Caco-2 (cell line): Measurements from ENCODE around the gene RFX3. TPM values are rescaled to one million over a fixed set of nuclear protein-coding genes. Genes with fewer than 3 reads are reported as not detected.

ENCODE experiments used
- BruUV-seq: library from RNA; stranded (reverse); fragments of 400-500 nt; replicated peaks from 2 replicates; lab custom pipeline; 2021; lab: Mats Ljungman, UMichigan
- CTCF ChIA-PET: fragments of 300-600 bp; sonication (Branson Sonifier 250); formaldehyde crosslinking; loops from one replicate; lab custom pipeline; 2022; ENCODE audit warnings: antibody characterized with exemption; lab: Charles Lee
- POLR2A ChIA-PET: fragments of 300-600 bp; sonication (Branson Sonifier 250); formaldehyde crosslinking; loops from one replicate; lab custom pipeline; 2022; ENCODE audit warnings: antibody characterized with exemption; lab: Charles Lee
- DNase-seq, 2 experiments: peaks; one replicate each; pipeline versions ENCODE4 v3.0.0 to v3.0.0-alpha.2; 2020 to 2022
- H3K27me3 ChIP-seq: replicated peaks from 2 replicates; pipeline ENCODE4 v1.6.0; 2011; ENCODE audit warnings: low read length; ENCODE audit not compliant: control insufficient read depth, insufficient read depth
- H3K36me3 ChIP-seq: 2 replicates; pipeline ENCODE4 v1.5.1; 2011; ENCODE audit warnings: low read length; ENCODE audit not compliant: control insufficient read depth, insufficient read depth
- H3K4me1 ChIP-seq: fragments of 250-450 bp; sonication (Bioruptor Pico); 2 replicates; pipeline ENCODE4 v1.5.1; 2020; ENCODE audit warnings: mild to moderate bottlenecking
- H3K4me3 ChIP-seq: 2 replicates; pipeline ENCODE4 v1.5.1; 2011; ENCODE audit warnings: low read depth, mild to moderate bottlenecking, control low read depth, low read length
- H3K9me3 ChIP-seq: fragments of 250-450 bp; sonication (Bioruptor Pico); 2 replicates; pipeline ENCODE4 v1.5.1; 2020; ENCODE audit warnings: mild to moderate bottlenecking, moderate library complexity
- H3K27ac Mint-ChIP-seq: one replicate; pipeline ENCODE4 v1.8.0; 2022; ENCODE audit warnings: mixed read lengths; ENCODE audit not compliant: unreplicated experiment
- H3K27me3 Mint-ChIP-seq: one replicate; pipeline ENCODE4 v1.8.0; 2022; ENCODE audit warnings: mixed read lengths; ENCODE audit not compliant: insufficient read depth, unreplicated experiment
- H3K36me3 Mint-ChIP-seq: one replicate; pipeline ENCODE4 v1.8.0; 2022; ENCODE audit warnings: mild to moderate bottlenecking, mixed read lengths; ENCODE audit not compliant: insufficient read depth, unreplicated experiment
- H3K4me1 Mint-ChIP-seq: one replicate; pipeline ENCODE4 v1.8.0; 2022; ENCODE audit warnings: low read depth, mixed read lengths; ENCODE audit not compliant: unreplicated experiment
- H3K4me3 Mint-ChIP-seq: one replicate; pipeline ENCODE4 v1.8.0; 2022; ENCODE audit warnings: mild to moderate bottlenecking, moderate library complexity, mixed read lengths; ENCODE audit not compliant: unreplicated experiment
- H3K9me3 Mint-ChIP-seq: one replicate; pipeline ENCODE4 v1.8.0; 2022; ENCODE audit warnings: mixed read lengths; ENCODE audit not compliant: unreplicated experiment
- CTCF ChIP-seq, 2 experiments: fragments of 200-600 bp in 1 of 2; IDR thresholded peaks; 1 replicate in 1 of 2; 2 replicates in 1 of 2; pipeline versions ENCODE4 v1.5.1 to v1.8.0; 2011 to 2022; ENCODE audit warnings: antibody characterized with exemption in 1 of 2, control low read depth in 1 of 2, inconsistent platforms in 1 of 2, low read depth in 1 of 2, low read length in 1 of 2, mild to moderate bottlenecking in 1 of 2, moderate library complexity in 1 of 2; ENCODE audit not compliant: insufficient read depth in 1 of 2, severe bottlenecking in 1 of 2, unreplicated experiment in 1 of 2
- intact Hi-C: fragments of 100-400 bp; cut with micrococcal nuclease; formaldehyde crosslinking; loops from one replicate; pipeline ENCODE4 v1.10.0; 2022; ENCODE audit not compliant: unreplicated experiment
- total RNA-seq: library from RNA; stranded (reverse); gene quantifications from 2 replicates; pipeline ENCODE4 v1.2.3, GENCODE V29; 2022

The RFX3 gene
- total RNA-seq, 1 experiment from 2014 or later: 4.2 TPM

DNA sequence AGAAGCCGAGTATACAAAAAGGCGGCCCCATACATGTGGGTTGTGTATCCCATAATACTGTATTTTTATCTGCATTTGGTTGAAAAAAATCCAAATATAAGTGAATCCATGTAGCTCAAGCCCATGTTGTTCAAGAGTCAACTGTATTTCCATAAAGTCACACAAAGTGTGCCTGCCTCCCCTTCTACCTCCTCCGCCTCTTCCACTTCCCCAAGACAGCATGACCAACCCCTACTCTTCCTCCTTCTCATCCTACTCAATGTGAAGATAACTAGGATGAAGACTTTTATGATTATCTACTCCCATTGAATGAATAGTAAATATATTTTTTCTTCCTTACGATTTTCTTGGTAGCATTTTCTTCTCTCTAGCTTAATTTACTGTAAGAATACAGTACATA is 92.7 kb downstream of the RFX3 start:
- POLR2A ChIA-PET: no interaction called here

GRCh38 chr9:3431890-3432289 is 93.9 kb downstream of the RFX3 start:
- Histone ChIP-seq H3K9me3 (no peaks in the 10 kb centered on the region), H3K4me1 (no peaks in the 10 kb centered on the region), H3K27me3 (no peaks in the 10 kb centered on the region), H3K36me3 (no peaks in the 10 kb centered on the region), H3K4me3 (no peak overlapping the region)
- Mint-ChIP-seq H3K36me3 (no peaks in the 10 kb centered on the region), H3K9me3 (peaks cover 4% of the 10 kb centered on the region), H3K4me3 (no peak overlapping the region), H3K27me3 (no peaks in the 10 kb centered on the region), H3K27ac (no peak overlapping the region), H3K4me1 (no peaks in the 10 kb centered on the region)
- ChIA-PET CTCF (no interaction called here), POLR2A (no interaction called here)
- DNase-seq: no peak
- no peak for TF ChIP-seq CTCF (IDR thresholded peaks at IDR 0.05; ENCODE audit: insufficient read depth in 1 of 2, low read depth in 1 of 2, low read length in 1 of 2, severe bottlenecking in 1 of 2, unreplicated experiment in 1 of 2)
- BruUV-seq: no TSS peak
- intact Hi-C loops: no loop called here

More for the DNA sequence above, 92.7 kb downstream of the RFX3 start:
- Histone ChIP-seq H3K9me3 (no peaks in the 10 kb centered on the region), H3K4me3 (no peak overlapping the region), H3K36me3 (no peaks in the 10 kb centered on the region), H3K27me3 (no peaks in the 10 kb centered on the region), H3K4me1 (no peaks in the 10 kb centered on the region)
- CTCF ChIA-PET: no interaction called here
- Mint-ChIP-seq H3K9me3 (no peaks in the 10 kb centered on the region), H3K27ac (no peak overlapping the region), H3K27me3 (no peaks in the 10 kb centered on the region), H3K4me3 (no peak overlapping the region), H3K4me1 (no peaks in the 10 kb centered on the region), H3K36me3 (no peaks in the 10 kb centered on the region)
- intact Hi-C loops: no loop called here
- no peak for TF ChIP-seq CTCF (IDR thresholded peaks at IDR 0.05; ENCODE audit: insufficient read depth in 1 of 2, low read depth in 1 of 2, low read length in 1 of 2, severe bottlenecking in 1 of 2, unreplicated experiment in 1 of 2)
- DNase-seq: no peak
- no TSS peak for BruUV-seq

DNA sequence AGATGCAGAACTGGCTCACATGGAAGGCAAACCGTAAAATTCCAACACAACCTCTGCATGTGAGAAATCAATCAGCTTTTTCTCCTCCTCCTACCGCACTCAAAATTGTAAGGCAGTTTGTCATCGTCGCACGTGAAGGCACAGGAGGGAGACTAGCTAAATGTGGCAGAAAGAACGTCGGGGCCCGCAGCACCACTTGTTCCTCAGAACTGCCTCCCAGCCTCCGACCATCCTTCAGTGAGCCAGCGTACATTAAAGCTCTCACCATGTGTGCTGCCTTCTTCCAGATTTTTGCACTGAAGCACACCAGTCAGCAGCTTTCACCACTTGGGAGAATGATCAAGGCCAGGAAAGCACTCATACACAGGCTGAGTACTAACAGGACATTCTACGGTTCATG is 105.9 kb downstream of the RFX3 start:
- ChIA-PET CTCF (no interaction called here), POLR2A (no interaction called here)
- H3K9me3 ChIP-seq: no peaks in the 10 kb centered on the region
- no peaks in the 10 kb centered on the region for H3K27me3 Mint-ChIP-seq
- H3K27me3 ChIP-seq: no peaks in the 10 kb centered on the region
- no peak for DNase-seq
- H3K36me3 Mint-ChIP-seq: no peaks in the 10 kb centered on the region
- no peak for TF ChIP-seq CTCF (IDR thresholded peaks at IDR 0.05; ENCODE audit: insufficient read depth in 1 of 2, low read depth in 1 of 2, low read length in 1 of 2, severe bottlenecking in 1 of 2, unreplicated experiment in 1 of 2)
- BruUV-seq: no TSS peak
- H3K4me3 Mint-ChIP-seq: no peak overlapping the region
- H3K4me1 Mint-ChIP-seq: no peaks in the 10 kb centered on the region
- H3K4me1 ChIP-seq: no peaks in the 10 kb centered on the region
- H3K9me3 Mint-ChIP-seq: no peaks in the 10 kb centered on the region
- intact Hi-C loops: no loop called here
- H3K36me3 ChIP-seq: no peaks in the 10 kb centered on the region
- H3K4me3 ChIP-seq: no peak overlapping the region
- no peak overlapping the region for H3K27ac Mint-ChIP-seq
